ENCODE measurements around the gene EFHD1. TPM values are rescaled to one million over a fixed set of nuclear protein-coding genes. Genes with fewer than 3 reads are reported as not detected.

EFHD1 gene
- total and polyA plus RNA-seq, 2 of the 13 experiments (the other 11 are each of a cell fraction or from before 2014, with no cell fraction given), result 0.09 TPM; not detected in 1

DNA sequence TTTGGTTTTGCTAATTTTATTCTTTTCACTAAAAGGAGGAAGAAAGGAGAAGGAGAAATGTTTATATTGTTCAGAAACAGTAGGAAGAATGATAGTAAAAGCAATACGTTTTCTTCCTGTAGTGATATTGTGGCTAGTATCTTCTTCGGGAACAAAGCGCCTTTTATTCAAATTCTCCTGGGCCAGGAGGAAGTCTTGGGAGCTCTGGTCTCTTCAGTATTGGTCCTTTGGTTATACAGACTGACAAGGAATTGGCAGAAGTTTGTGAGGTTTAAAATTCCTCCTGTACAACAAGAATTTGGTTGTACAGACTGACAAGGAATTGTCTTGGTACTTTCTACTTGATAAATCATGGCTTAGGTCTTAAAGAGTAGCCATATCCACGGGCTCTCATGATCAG, 73.7 kb downstream of the EFHD1 start:
- H2AFZ ChIP-seq (ENCODE audit: low read length), result no peak overlapping the region
- in situ Hi-C loops (cut with HindIII; ENCODE audit: extremely low pct_ligation_motif_present, low pct_unique_long_range_greater_than_20kb) (no loop called here), intact Hi-C loops (cut with micrococcal nuclease; ENCODE audit: unreplicated experiment) (no loop called here)
- FAIRE-seq (no peak), ATAC-seq (no peak), DNase-seq (ENCODE audit: low spot score) (no peak)
- WGBS (ENCODE audit: low lambda C conversion rate), result 97% methylated on average over 4 of the region's 4 CpGs
- no TSS peak for BruUV-seq (replicated peaks)
- peaks cover 3% of the 10 kb centered on the region; the same call in 1 of the 2 replicates for H4K20me1 ChIP-seq (ENCODE audit: insufficient read depth, low read length)
- H3K4me3 ChIP-seq (replicated peaks in 1 of 3; ENCODE audit: insufficient read depth in 1 of 3, low read depth in 2 of 3, low read length in 3 of 3), result no peak overlapping the region
- peaks cover 13 to 47% of the 10 kb centered on the region in 2 experiments for H3K36me3 ChIP-seq (replicated peaks in 1 of 2; ENCODE audit: control insufficient read depth in 1 of 2, insufficient read depth in 2 of 2, low read length in 2 of 2)
- H3K4me1 ChIP-seq (ENCODE audit: insufficient read depth, low read length), result peaks cover 9% of the 10 kb centered on the region
- peaks cover 77% of the 10 kb centered on the region for H3K79me2 ChIP-seq (ENCODE audit: insufficient read depth, low read length)
- ChIA-PET POLR2A (no interaction called here), CTCF (ENCODE audit: low intra/inter-chr PET ratio, low total read pairs) (no interaction called here)
- no peaks in the 10 kb centered on the region for H3K9me3 ChIP-seq (ENCODE audit: low read length)
- no peak overlapping the region for H3K9ac ChIP-seq (ENCODE audit: insufficient read depth, low read depth, low read length)
- TF ChIP-seq SUZ12 (IDR thresholded peaks at IDR 0.05; ENCODE audit: low read depth, low read length) (no peak), KLF15 (CRISPR knock-in tag; IDR thresholded peaks at IDR 0.05; ENCODE audit: borderline replicate concordance) (no peak), KLF9 (CRISPR knock-in tag; IDR thresholded peaks at IDR 0.05; ENCODE audit: low read depth) (no peak), DMAP1 (CRISPR knock-in tag; IDR thresholded peaks at IDR 0.05) (no peak), SIX4 (CRISPR knock-in tag; IDR thresholded peaks at IDR 0.05) (no peak), ZNF703 (CRISPR knock-in tag; IDR thresholded peaks at IDR 0.05; ENCODE audit: borderline replicate concordance) (no peak), AKAP8 (CRISPR knock-in tag; IDR thresholded peaks at IDR 0.05) (no peak), BHLHE40 (IDR thresholded peaks at IDR 0.05; ENCODE audit: low read length) (no peak), FOXP1 (IDR thresholded peaks at IDR 0.05) (no peak), FOXP1 (CRISPR knock-in tag; IDR thresholded peaks at IDR 0.05) (no peak), SMARCE1 (IDR thresholded peaks at IDR 0.05; ENCODE audit: borderline replicate concordance) (no peak), ZNF124 (CRISPR knock-in tag; IDR thresholded peaks at IDR 0.05) (no peak), REL (CRISPR knock-in tag; conservative IDR thresholded peaks at IDR 0.05) (no peak), SETDB1 (CRISPR knock-in tag; IDR thresholded peaks at IDR 0.05; ENCODE audit: borderline replicate concordance) (no peak), NFRKB (IDR thresholded peaks at IDR 0.05) (no peak), LCORL (IDR thresholded peaks at IDR 0.05) (no peak), LCORL (CRISPR knock-in tag; IDR thresholded peaks at IDR 0.05) (no peak), ZNF556 (CRISPR knock-in tag; IDR thresholded peaks at IDR 0.05; ENCODE audit: borderline replicate concordance) (no peak)
- TF ChIP-seq, protein P1, sequence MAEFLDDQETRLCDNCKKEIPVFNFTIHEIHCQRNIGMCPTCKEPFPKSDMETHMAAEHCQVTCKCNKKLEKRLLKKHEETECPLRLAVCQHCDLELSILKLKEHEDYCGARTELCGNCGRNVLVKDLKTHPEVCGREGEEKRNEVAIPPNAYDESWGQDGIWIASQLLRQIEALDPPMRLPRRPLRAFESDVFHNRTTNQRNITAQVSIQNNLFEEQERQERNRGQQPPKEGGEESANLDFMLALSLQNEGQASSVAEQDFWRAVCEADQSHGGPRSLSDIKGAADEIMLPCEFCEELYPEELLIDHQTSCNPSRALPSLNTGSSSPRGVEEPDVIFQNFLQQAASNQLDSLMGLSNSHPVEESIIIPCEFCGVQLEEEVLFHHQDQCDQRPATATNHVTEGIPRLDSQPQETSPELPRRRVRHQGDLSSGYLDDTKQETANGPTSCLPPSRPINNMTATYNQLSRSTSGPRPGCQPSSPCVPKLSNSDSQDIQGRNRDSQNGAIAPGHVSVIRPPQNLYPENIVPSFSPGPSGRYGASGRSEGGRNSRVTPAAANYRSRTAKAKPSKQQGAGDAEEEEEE (CRISPR knock-in tag; IDR thresholded peaks at IDR 0.05; ENCODE audit: borderline replicate concordance), result no peak
- TF ChIP-seq, protein P2, sequence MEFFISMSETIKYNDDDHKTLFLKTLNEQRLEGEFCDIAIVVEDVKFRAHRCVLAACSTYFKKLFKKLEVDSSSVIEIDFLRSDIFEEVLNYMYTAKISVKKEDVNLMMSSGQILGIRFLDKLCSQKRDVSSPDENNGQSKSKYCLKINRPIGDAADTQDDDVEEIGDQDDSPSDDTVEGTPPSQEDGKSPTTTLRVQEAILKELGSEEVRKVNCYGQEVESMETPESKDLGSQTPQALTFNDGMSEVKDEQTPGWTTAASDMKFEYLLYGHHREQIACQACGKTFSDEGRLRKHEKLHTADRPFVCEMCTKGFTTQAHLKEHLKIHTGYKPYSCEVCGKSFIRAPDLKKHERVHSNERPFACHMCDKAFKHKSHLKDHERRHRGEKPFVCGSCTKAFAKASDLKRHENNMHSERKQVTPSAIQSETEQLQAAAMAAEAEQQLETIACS (CRISPR knock-in tag; IDR thresholded peaks at IDR 0.05), result no peak
- TF ChIP-seq, protein P3, sequence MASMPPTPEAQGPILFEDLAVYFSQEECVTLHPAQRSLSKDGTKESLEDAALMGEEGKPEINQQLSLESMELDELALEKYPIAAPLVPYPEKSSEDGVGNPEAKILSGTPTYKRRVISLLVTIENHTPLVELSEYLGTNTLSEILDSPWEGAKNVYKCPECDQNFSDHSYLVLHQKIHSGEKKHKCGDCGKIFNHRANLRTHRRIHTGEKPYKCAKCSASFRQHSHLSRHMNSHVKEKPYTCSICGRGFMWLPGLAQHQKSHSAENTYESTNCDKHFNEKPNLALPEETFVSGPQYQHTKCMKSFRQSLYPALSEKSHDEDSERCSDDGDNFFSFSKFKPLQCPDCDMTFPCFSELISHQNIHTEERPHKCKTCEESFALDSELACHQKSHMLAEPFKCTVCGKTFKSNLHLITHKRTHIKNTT (CRISPR knock-in tag; IDR thresholded peaks at IDR 0.05), result no peak
- H3K27ac ChIP-seq (ENCODE audit: extremely low read length, insufficient read depth, low read length), result no peak overlapping the region
- no peak overlapping the region for H3K4me2 ChIP-seq (ENCODE audit: low read depth, low read length)
- H3K27me3 ChIP-seq (ENCODE audit: control insufficient read depth in 1 of 2, insufficient read depth in 2 of 2, low read length in 2 of 2), result no peaks in the 10 kb centered on the region

Measured in HepG2 (cell line).